Erythroblast (primary cell): ENCODE results near the gene SH3BP2.

Source experiments
- GATA1 ChIP-seq: IDR thresholded peaks from 2 replicates; pipeline ENCODE4 v1.6.1; 2011; ENCODE audit warnings: low read depth, mild to moderate bottlenecking, control low read depth, low read length, moderate library complexity
- POLR2A ChIP-seq: IDR thresholded peaks from 2 replicates; pipeline ENCODE4 v1.6.1; 2011; ENCODE audit warnings: mild to moderate bottlenecking, low read length

DNA sequence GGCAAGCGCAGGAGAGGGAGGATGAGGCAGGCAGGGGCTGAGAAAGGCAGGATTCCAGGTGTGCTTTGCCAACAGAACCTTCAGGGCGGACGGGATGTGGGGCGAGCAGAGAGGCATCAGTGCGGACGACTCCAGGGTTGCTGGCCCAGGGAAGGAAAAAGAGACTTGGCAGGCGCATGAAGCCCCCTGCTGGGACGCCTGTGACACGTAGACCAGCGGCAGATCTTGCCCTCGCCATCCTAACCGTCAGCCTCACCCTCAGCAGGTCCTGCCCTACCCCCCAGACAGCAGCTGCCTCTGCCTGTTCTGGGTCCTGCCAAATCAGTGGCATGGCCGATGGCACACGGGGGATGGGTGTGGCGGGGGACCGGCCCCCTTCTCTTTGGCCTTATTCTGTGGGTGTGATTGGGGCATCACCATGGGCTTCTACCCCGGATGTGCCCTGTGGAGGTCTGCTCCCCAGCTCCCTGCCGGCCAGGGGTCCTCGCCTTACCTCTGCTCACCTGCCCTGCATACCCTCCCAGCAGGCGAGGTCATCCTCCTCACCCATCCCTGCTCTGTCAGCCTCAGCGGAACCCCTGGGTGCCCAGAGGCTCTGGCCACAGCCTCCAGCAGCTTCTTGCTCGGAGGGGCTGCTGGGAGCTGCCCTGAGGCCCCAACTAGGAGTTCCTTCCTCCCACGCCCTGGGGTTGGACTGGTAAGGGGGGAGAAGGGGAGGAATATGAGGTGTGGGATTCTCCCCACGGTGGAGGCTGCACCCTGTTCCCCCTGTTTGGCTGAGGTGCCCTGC lies 2.9 kb upstream of the SH3BP2 start:
- no peak for TF ChIP-seq POLR2A
- TF ChIP-seq GATA1, result no peak
